Measurements from ENCODE around the gene GNAS.

Gene GNAS

DNA sequence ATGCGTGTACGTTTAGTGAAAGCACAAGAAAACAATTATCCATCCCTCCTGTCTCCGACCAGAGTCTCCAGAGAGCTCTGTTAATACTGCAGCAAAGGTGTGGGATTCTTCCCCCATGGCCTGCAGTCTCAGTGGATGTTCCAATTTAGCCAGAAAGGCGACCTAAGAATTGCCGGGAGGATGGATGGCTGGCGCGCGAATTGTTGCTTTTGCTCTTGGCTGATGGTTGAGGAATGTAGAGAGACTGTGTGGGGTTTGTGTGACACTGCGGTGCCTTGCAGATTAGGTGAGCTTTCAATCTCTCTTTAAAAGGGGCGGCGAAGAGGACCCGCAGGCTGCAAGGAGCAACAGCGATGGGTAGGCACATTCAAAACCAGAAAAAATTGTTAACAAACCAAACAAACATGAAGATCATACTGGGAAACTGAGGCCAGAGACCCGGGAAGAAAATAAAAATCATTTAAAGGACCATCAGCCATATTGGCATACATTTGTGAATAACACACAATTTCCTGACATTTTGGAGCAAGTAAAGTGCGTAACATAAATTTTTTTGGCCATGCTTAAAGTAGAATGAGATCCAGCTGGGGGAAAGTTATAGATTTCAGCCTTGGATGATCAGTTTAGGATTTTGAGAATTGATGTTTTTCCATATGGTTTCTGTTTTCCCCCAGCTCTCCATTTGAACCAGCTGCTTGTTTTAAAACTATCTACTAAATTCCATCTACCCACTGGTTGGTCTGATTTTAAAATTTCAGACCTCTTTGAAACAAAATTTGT lies 46.3 kb downstream of the GNAS start:
- DNase-seq (ENCODE audit: insufficient read length, low spot score) (no peak), FAIRE-seq (no peak)
- no peak for TF ChIP-seq POU2F2 (IDR thresholded peaks at IDR 0.05; ENCODE audit: low read depth, low read length)
- peak; percentile 55; the same call in 1 of the 2 replicates for TF ChIP-seq POLR2A (IDR thresholded peaks at IDR 0.05; ENCODE audit: low read depth, low read length)

DNA sequence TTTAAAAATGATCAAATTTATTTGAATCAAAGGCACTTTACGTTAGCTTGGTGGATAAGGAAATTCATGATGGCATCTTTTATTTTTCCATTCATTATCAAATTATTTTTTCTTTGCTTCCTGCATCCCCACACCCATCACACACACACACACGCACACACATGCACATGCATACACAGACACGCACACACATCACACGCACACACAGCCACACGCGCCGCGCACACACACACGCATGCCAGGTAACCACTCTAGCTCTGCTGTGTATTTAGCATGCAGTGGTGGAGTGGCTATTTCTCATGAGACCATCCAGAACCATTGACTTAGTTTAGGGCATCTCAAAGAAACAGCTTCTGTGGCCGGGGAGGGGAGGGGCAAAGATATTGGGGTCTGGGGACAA lies 47.0 kb downstream of the GNAS start:
- 0 out of 2 replicates have a peak, but pooled peaks have one; percentile 49 for TF ChIP-seq POLR2AphosphoS5 (IDR thresholded peaks at IDR 0.05; ENCODE audit: low read depth, low read length)
- TF ChIP-seq TAF1 (IDR thresholded peaks at IDR 0.05; ENCODE audit: low read depth, low read length): no peak
- peak; percentile 19; the same call in 1 of the 2 replicates for TF ChIP-seq POLR2A (IDR thresholded peaks at IDR 0.05; ENCODE audit: low read depth, low read length)
- FAIRE-seq: no peak

DNA sequence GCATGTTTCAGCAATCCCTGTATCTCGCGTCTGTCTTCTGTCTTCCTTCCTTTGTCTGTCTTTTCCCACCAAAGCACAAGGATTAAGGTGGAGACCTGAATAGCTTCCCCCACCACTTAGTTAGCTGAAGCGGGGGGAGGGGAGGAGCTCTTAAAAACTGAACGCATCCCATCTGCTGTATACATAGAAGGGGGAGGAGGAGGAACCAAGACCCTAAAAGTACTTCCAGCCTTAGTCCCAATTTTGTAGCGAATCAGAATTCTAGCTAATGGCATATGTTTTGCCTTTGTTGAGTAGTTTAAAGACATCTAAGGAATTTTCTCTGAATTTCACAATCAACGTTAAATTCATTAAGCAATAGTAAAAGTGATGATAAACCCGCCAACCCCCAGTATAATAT lies 47.9 kb downstream of the GNAS start:
- TF ChIP-seq PAX5 (IDR thresholded peaks at IDR 0.05; ENCODE audit: insufficient read depth, low read length, severe bottlenecking) (no peak), POLR2A (IDR thresholded peaks at IDR 0.05; ENCODE audit: low read depth, low read length) (peak; percentile 23; the same call in 1 of the 2 replicates)
- DNase-seq (ENCODE audit: insufficient read length, low spot score) (no peak), FAIRE-seq (no peak)

More for the DNA sequence above, 47.0 kb downstream of the GNAS start:
- no peak for DNase-seq (ENCODE audit: insufficient read length, low spot score)

DNA sequence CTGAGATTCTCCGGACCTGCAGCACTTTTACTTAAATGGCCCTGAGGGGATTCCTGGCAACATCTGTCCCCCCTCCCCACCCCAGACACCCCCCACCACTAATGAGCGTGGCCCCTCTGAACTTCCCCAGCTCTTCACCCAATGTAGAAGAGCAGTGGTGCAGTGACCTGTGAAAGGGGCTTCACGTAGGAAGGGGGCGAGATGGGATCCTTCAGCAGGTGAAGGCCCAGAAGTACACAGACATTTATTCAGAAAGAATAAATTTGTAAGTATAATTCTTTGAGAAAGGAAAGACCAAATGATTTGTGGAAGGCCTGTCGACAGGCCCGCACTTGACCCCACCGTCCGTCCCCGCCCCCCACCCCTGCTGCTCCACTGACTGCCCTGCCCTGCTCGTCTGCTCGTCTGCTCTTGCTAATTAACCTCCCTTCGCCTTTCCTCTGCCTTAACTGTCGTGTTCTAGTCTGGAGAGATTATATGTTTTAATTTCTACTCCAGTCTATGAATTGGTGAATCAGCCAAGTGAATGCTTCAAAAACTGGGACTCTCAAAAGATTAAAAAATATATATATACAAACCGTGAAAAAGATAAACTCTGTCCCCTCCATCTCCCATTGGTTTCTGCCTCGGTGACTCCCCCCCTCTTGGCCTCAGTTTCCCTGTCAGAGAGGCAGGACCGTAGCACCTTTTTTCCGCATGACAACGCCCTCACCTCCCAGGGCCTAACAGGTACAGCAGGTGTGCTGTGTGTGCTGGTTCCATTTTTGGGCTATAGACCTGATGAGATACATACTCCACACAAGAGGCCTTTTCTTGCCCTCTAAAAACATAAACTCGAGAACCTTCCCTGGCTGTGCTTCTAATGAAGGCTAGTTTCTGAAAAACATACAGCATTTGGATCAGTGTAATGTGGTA lies 49.2 kb downstream of the GNAS start:
- no peak for FAIRE-seq
- no peak for DNase-seq (ENCODE audit: insufficient read length, low spot score)
- TF ChIP-seq POLR2A (IDR thresholded peaks at IDR 0.05; ENCODE audit: low read depth, low read length): 0 out of 2 replicates have a peak, but pooled peaks have one; percentile 20
- TF ChIP-seq TAF1 (IDR thresholded peaks at IDR 0.05; ENCODE audit: low read depth, low read length): no peak

DNA sequence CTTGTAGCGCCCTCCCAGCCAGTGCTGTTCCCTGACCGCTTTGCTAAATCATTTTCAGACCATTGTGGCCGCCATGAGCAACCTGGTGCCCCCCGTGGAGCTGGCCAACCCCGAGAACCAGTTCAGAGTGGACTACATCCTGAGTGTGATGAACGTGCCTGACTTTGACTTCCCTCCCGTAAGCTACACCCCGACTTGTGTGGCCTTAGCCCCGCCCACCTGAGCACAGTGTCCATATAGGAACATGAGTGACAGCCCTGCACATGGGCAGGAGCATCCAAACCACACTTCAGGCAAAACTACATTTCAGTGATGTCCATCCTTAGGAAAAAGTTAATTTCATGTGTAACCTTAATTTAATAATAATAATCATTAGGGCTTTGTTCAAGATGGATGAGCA lies 51.1 kb downstream of the GNAS start:
- TF ChIP-seq POU2F2 (IDR thresholded peaks at IDR 0.05; ENCODE audit: low read depth, low read length) (no peak), PAX5 (IDR thresholded peaks at IDR 0.05; ENCODE audit: insufficient read depth, low read length, severe bottlenecking) (no peak), SPI1 (IDR thresholded peaks at IDR 0.05; ENCODE audit: low read depth, low read length) (no peak)
- DNase-seq (ENCODE audit: insufficient read length, low spot score) (no peak), FAIRE-seq (no peak)

DNA sequence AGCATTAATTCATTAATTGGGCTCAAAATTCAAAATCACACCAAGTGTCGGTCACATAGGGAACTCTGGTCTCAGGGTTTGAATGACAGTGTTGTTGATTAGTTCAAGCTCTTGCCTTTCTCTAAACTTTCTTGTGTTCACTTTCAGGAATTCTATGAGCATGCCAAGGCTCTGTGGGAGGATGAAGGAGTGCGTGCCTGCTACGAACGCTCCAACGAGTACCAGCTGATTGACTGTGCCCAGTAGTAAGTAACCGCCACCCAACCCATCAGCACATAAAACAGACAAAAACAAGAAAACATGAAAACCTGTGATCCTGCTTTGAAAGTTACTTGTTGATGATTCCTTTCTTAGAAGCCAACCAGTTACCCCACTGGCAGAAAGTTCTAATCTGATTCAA lies 52.7 kb downstream of the GNAS start:
- TF ChIP-seq POU2F2 (IDR thresholded peaks at IDR 0.05; ENCODE audit: low read depth, low read length): no peak
- no peak for TF ChIP-seq POLR2A (IDR thresholded peaks at IDR 0.05; ENCODE audit: low read depth, low read length)
- no peak for TF ChIP-seq TAF1 (IDR thresholded peaks at IDR 0.05; ENCODE audit: low read depth, low read length)
- TF ChIP-seq PAX5 (IDR thresholded peaks at IDR 0.05; ENCODE audit: insufficient read depth, low read length, severe bottlenecking): no peak
- no peak for TF ChIP-seq SPI1 (IDR thresholded peaks at IDR 0.05; ENCODE audit: low read depth, low read length)
- no peak for TF ChIP-seq POLR2AphosphoS5 (IDR thresholded peaks at IDR 0.05; ENCODE audit: low read depth, low read length)
- DNase-seq (ENCODE audit: insufficient read length, low spot score) (no peak), FAIRE-seq (no peak)

DNA sequence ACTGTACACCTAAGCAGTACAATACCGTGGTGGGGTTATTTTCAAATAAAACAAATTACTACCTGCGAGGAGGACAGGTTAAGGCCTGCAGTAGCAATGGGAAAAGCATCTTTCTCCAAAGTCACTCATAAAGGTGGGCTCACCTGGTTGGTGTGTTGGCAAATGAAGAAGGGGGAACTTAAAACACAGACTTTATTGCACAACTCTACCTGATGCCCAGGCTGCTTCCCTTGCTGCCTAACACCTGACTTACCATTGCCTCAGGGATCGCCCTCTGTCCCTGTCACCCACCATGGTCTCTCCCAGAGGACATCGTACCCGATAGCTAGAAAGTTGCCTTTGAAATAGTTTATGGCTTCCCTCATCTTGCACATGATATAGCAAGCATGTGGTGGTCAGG lies 53.6 kb downstream of the GNAS start:
- FAIRE-seq (no peak), DNase-seq (ENCODE audit: insufficient read length, low spot score) (no peak)
- TF ChIP-seq POLR2A (IDR thresholded peaks at IDR 0.05; ENCODE audit: low read depth, low read length): no peak
- no peak for TF ChIP-seq POU2F2 (IDR thresholded peaks at IDR 0.05; ENCODE audit: low read depth, low read length)

DNA sequence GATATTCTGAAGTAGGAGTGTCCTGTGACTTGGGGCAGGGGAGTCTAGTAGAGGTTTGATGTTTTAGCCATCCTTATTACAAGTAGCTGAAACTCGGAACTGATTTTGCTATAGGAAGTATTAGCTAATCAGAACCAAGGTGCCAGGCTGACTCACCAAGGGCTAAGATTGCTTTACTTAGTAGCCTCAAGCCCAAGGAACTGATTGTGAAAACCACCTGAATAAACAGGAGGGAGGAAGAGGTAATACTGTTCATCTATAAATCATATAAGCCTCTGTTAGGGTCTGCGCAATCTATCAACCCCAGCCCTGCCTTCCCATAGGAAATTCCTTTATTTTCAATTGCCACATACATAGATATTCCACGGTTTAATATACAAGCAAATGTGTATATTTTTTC lies 54.4 kb downstream of the GNAS start:
- FAIRE-seq: no peak
- TF ChIP-seq SPI1 (IDR thresholded peaks at IDR 0.05; ENCODE audit: low read depth, low read length) (no peak), POU2F2 (IDR thresholded peaks at IDR 0.05; ENCODE audit: low read depth, low read length) (no peak), PAX5 (IDR thresholded peaks at IDR 0.05; ENCODE audit: insufficient read depth, low read length, severe bottlenecking) (no peak), POLR2AphosphoS5 (IDR thresholded peaks at IDR 0.05; ENCODE audit: low read depth, low read length) (no peak), POLR2A (IDR thresholded peaks at IDR 0.05; ENCODE audit: low read depth, low read length) (no peak; the same call in 1 of the 2 replicates), TAF1 (IDR thresholded peaks at IDR 0.05; ENCODE audit: low read depth, low read length) (no peak)
- DNase-seq (ENCODE audit: insufficient read length, low spot score): no peak

DNA sequence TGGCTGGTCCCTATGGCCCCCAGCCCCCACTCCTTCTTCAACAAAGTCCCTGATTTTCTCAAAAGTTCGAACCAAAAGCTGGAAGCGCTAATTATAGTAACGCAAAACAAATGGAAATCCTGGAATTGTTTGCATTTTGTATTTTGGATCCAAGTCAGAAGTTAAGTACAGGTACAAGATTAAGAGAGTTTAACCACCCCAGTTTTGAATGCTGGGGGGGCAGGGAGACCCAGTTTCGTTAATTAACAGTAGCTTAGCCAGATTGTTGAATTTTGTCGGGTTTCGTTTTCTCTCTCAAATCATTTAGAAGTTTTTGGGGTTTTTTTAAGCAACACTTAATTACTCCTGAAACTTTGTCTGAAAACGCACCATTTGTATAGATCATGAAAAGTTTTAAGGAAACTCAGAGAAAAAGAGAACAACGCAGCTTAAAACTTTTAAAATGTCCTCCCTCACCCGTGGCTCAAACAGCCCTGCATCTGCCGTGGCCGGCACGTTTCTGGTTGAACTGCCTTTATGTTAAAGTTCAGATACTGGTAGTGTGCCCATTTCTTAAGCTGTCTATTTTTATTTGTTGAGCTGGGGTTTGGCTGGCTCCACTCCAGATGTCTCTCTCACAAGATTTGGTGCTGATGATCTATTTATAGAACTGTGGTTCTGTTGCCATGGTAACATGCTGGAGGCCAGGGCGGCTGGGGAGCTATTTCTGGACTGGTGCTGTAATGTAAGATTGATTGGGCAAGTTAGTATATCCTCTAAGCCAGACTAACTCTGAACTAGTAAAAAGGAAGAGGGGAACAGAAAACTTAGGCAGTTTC lies 55.0 kb downstream of the GNAS start:
- DNase-seq (ENCODE audit: insufficient read length, low spot score) (peak; percentile 43), FAIRE-seq (peak; percentile 82)
- 0 out of 2 replicates have a peak, but pooled peaks have one; percentile 39 for TF ChIP-seq POLR2AphosphoS5 (IDR thresholded peaks at IDR 0.05; ENCODE audit: low read depth, low read length)
- no peak for TF ChIP-seq PAX5 (IDR thresholded peaks at IDR 0.05; ENCODE audit: insufficient read depth, low read length, severe bottlenecking)
- peak; percentile 65; the same call in 1 of the 2 replicates for TF ChIP-seq POU2F2 (IDR thresholded peaks at IDR 0.05; ENCODE audit: low read depth, low read length)
- TF ChIP-seq POLR2A (IDR thresholded peaks at IDR 0.05; ENCODE audit: low read depth, low read length): 0 out of 2 replicates have a peak, but pooled peaks have one; percentile 21
- TF ChIP-seq SPI1 (IDR thresholded peaks at IDR 0.05; ENCODE audit: low read depth, low read length): peak; percentile 56
- TF ChIP-seq TAF1 (IDR thresholded peaks at IDR 0.05; ENCODE audit: low read depth, low read length): no peak

All from GM12891 (cell line).